HG03196 (cell line): Measurements from ENCODE around the gene DIO1.

Experiments
- ATAC-seq: cut with Tn5 transposase; IDR thresholded peaks from one replicate; pipeline ENCODE4 v1.9.1; 2021; ENCODE audit not compliant: unreplicated experiment

DIO1 gene

GRCh38 chr1:53938136-53938830 is 44.3 kb downstream of the DIO1 start:
- ATAC-seq: no peak

DNA sequence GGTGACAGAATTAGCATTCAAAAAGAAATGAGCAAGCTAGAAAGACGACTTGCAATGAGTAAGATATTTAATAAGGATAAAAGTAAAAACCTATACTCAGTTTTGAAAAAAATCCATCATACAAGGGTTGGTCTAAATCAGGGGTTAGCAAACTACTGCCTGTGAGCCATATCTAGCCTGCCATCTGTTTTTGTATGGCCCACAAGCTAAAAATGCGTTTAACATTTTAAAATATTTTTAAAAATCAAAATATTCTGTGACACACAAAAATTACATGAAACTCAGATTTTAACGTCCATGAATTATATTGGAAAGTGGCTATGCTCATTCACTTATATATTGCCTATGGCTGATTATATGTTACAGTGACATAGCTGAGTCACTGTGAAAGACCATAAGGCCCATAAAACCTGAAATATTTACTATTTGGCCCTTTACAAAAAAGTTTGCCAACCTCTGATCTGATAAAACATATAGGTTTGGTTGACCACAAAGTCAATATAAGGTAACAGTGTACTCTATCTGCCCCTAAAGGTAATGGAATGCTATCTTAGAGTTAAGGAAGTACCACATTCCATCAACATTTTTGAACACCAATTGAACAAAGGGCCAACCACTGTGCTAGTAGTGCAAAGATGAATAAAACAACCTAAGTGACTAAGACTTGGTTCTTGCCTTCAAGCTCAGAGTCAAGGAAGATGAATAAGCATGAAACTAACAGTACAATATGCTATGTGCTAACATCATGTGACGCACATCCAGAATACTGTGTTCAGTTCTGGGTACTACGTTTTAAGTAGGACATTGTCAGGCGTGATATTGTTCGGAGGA is 48.4 kb downstream of the DIO1 start:
- no peak for ATAC-seq

DNA sequence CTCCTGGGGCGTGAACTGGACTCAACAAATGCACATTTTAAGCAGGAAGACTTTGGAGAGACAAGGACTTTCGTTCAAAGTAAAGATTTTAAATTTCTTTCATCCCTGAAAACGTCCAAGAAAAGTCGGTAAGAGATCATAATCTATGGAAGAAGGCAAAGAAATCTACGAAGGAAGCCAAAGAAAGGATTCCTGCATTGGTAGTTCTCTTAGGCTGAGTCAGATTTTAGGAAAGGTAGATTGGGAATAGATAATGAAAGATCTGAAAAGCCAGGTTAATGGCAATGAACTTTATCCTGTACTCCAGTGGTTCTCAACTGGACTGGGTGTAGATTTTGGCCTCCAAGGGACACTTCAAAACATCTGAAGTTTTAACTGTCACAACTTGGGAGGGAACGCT is 49.1 kb downstream of the DIO1 start:
- ATAC-seq: no peak

DNA sequence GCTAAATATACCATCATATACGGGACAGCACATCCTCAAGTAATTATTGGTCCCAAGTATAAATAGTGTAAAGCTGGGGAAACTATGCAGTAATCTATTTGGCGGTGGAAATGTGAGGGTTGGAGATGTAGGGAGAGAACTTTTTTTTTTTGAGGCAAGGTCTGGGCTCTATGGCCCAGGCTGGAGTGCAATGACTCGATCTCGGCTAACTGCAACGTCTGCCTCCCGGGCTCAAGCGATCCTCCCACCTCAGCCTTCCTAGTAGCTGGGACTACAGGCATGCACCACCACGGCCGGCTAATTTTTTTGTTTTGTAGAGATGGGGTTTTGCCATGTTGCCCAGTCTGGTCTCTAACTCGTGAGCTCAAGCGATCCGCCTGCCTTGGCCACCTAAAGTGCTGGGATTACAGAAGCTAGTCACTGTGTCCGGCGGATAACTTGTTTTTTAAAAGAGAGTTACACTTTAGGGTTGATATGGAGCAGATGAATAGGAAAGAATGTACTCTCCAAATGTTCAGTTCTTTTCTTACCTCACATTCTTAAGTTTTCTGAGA is 49.6 kb downstream of the DIO1 start:
- ATAC-seq: no peak

DNA sequence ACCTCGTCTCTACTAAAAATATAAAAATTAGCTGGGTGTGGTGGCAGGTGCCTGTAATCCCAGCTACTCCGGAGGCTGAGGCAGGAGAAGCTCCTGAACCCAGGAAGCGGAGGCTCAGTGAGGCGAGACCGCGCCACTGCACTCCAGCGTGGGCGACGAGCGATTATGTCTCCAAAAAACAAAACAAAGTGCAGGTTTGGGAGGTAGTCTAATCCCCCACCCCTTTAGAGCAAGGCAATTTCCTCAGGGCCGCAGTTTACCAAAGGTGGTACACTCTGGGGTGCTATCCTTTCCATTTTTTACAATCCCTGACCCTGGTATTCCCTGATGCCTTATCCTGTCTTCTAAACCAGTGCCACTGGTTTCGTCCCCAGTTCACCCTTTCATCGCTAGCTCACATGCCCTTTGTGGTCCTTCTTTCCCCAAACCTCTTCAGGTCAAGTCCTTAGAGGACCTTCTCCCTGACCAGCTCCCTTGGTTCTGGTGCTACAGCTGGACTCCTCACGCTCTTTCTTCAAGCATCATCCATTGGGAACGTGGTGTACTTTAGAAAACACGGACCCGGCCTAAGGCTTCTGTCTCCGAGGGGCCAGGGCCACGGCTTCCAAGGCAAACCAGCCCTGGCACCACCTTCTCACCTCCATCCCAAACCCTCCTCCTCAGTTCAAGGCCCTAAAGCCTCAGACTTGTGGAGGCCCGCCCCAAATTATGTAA is 50.6 kb downstream of the DIO1 start:
- ATAC-seq: no peak

DNA sequence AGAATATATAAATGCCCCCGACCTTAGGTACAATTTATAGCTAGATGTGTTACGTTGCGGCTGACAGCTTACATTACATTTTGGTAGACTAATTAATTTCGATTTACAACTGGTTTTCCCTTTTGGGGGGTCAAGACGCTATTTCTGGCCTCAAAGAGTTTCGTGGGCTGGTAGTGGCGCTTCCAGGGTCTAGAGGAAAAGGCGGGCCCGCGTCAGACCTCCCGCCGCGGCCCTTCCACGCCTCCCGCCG is 51.1 kb downstream of the DIO1 start:
- ATAC-seq: no peak

- ATAC-seq: peak; percentile 67
Observed at GRCh38 chr1:53945433-53946251, 51.7 kb downstream of the DIO1 start, which contains the start of gene IFT25. TSS of gene IFT25 (minus strand) at chr1:53945699. CDS start at chr1:53940082, 5,617 bp downstream.

DNA sequence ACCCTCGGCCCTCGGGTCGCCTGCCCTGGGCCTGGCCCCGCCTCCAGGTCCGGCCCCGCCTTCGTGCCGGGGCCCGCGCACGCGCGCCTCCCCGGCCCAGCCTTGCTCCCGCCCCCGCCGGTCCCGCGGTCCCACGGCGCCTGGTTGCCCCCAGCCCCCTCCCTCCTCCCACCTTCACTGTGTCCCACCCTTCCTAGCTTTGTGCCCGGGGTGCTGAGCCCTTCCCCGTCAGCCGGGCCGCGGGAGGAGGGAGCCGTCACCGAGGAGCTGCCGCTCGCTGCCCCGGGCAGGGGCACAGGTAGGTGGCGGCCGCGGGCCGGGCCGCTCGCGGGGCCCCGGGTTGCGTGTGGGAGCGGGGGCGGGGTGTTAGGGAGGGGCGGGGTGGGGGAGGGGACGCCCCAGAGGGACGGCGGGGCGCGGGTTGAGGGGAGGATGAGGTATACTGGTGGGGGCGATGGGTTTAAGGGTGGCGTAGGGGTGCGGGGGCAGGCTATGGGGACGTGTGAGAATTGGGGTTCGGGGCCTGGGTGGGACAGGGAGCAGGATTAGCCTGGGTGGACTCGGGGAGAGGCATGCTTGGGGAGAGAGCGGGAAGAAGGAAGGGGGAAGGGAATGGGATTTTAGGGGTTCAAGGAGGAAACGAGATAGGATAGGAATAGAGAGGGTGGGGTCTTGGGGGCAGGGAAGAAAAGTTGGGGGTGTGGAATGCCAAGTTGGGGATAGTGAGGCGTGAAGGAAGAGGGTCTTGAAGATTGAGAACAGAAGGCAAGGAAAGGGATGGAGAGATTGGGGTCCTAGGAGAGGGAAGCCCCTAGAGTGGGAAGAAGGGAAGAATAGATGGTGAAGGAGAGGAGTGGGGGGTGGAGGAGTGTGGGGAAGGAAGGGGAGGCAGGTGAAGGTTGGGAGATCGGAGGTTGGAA is 52.5 kb downstream of the DIO1 start, which contains the start of gene LRRC42:
Gene LRRC42, plus strand, starts transcription at position 99 of the 920 bp plus-strand sequence. CDS start 5,650 bp downstream, outside the sequence.
- peak; percentile 62 for ATAC-seq

- no peak for ATAC-seq
Observed at GRCh38 chr1:53947172-53947907, 53.4 kb downstream of the DIO1 start.

DNA sequence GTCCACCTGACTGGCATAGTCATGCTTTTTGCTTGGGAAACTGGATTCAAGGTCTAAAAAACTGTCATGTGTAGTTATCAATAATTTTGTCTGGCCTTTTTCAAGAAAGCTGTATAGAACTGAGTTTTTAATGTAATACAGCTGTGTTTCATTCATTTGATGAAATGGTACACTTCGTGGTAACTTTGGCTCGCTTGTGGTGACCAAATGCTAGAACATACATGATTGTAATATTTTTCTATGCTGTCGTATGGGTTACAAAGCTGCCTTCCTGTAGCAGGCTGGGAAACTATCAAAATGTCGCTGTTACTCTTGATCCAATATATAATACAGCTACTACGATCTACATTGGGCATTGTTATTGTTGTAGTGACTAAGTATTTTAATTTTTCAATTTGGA is 54.3 kb downstream of the DIO1 start:
- no peak for ATAC-seq

GRCh38 chr1:53949023-53949990 is 55.3 kb downstream of the DIO1 start:
- no peak for ATAC-seq

DNA sequence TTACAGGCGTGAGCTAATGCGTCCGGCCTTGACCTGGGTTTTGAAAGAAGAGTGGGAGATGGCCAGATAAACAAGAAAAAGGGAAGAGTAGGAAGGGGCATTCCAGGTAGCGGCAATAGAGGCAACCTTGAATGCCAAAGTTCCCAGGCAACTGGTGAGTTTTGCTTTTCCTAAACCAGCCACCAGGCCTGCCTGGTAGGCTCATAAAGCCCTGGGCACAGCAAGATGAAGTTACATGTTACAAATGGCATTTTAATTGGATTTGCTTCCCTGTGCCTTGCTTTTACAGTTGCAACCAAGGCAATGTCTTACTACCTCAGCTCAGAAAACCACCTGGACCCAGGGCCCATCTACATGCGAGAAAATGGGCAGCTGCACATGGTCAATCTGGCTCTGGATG is 57.7 kb downstream of the DIO1 start:
- ATAC-seq: no peak

DNA sequence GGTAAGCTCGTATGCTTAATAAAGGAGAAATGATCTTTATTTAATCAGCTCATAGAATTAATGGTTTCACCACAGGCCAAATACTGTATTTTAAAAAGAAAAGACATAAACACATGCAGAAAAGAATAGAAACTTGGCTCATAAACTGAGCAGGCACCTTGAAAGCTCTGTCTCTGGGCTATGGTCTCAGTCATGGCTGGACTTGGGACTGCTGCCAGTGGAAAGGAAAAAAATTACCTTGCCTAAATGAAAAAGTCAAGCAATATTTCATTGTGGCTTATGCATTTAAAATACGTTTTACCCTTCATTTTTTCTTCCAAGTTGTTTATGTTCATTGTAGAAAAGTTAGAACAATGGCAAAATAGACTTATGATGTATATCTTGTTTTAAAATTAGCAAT is 60.1 kb downstream of the DIO1 start:
- ATAC-seq: no peak

- ATAC-seq: no peak
Observed at GRCh38 chr1:53956308-53957168, 62.6 kb downstream of the DIO1 start.

- no peak for ATAC-seq
Observed at GRCh38 chr1:53957194-53957818, 63.3 kb downstream of the DIO1 start.

DNA sequence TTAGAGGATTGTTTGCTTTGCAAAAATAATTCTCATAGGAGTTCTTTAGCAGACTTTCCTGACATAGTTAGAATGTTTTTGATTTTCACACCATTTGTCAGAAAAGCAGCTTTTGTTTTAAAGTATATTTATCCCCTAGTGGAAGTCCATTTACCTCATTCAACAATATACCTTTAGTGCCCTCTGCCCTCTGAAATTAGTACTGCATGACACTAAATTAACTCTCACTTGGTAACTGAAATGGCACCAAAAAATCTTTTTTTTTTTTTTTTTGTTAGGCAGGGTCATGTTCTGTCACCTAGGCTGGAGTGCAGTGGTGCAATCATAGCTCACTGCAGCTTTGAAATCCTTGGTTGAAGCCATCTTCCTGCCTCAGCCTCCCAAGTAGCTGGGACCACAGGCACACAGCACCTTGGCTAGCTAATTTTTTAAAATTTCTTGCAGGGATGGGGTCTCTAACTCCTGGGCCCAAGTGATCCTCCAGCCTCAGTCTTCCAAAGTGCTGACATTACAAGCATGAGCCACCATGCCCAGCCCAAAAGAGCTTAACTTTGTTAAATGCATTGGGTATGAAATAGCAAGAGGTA is 65.8 kb downstream of the DIO1 start:
- no peak for ATAC-seq
